HCT116 (cell line): ENCODE measurements around the gene TNFSF10. TPM values are rescaled to one million over a fixed set of nuclear protein-coding genes. Genes with fewer than 3 reads are reported as not detected.

Experiments used
- ATAC-seq: fragments of 200-7000 bp; cut with Tn5 transposase; 2 replicates; pipeline ENCODE4 v1.9.1; 2020; ENCODE audit warnings: mild to moderate bottlenecking, moderate library complexity
- BruUV-seq: library from RNA; stranded (reverse); fragments of 400-500 nt; replicated peaks from 2 replicates; lab custom pipeline; 2021; lab: Mats Ljungman, UMichigan
- CTCF ChIA-PET: fragments of 300-600 bp; sonication (Branson Sonifier 250); formaldehyde crosslinking; loops from one replicate; lab custom pipeline; 2021; ENCODE audit warnings: antibody characterized with exemption; lab: Charles Lee
- POLR2A ChIA-PET: fragments of 300-600, 350-600 bp; sonication (Branson Sonifier 250); formaldehyde crosslinking; loops from one replicate; lab custom pipeline; 2021; ENCODE audit warnings: antibody characterized with exemption; lab: Charles Lee
- RAD21 ChIA-PET, 2 experiments: fragments of 300-600 bp; sonication (Branson Sonifier 250); formaldehyde crosslinking; loops; one replicate each; lab custom pipeline; 2023; ENCODE audit warnings: low total read pairs in 2 of 2; ENCODE audit not compliant: uncharacterized antibody in 2 of 2, unreplicated experiment in 2 of 2, low non-redundant PET in 1 of 2; lab: Charles Lee
- DNase-seq: peaks from one replicate; pipeline ENCODE4 v3.0.0-alpha.2; 2010; ENCODE audit warnings: low read depth, low spot score
- H2AFZ ChIP-seq: fragments of 200-600 bp; shearing (Covaris generic), sonication (generic); 2 replicates; pipeline ENCODE4 v1.6.1; 2017; ENCODE audit warnings: low read depth, mixed run types, mixed read lengths, antibody characterized with exemption, low read length; ENCODE audit not compliant: poor library complexity, severe bottlenecking
- H3K27ac ChIP-seq: 2 replicates; pipeline ENCODE4 v1.5.1; 2012; ENCODE audit warnings: low read depth, low read length
- H3K27me3 ChIP-seq: fragments of 200-600 bp; sonication (generic); 2 replicates; pipeline ENCODE4 v1.6.1; 2016; ENCODE audit warnings: mixed run types, low read length, mixed read lengths; ENCODE audit not compliant: insufficient read depth
- H3K36me3 ChIP-seq, 2 experiments: fragments of 200-500 bp in 1 of 2; fragments of 200-600 bp in 1 of 2; sonication (Bioruptor generic) in 1 of 2; sonication (generic) in 1 of 2; 2 replicates each; pipeline versions ENCODE4 v1.5.1 to v1.6.1; 2014 to 2016; ENCODE audit warnings: low read length in 2 of 2, inconsistent platforms in 1 of 2, mixed read lengths in 1 of 2, mixed run types in 1 of 2; ENCODE audit not compliant: insufficient read depth in 2 of 2, control insufficient read depth in 1 of 2
- H3K4me1 ChIP-seq, 2 experiments: fragments of 200-600 bp in 1 of 2; sonication (generic) in 1 of 2; 2 replicates each; pipeline versions ENCODE4 v1.5.1 to v1.6.1; 2012 to 2017; ENCODE audit warnings: low read length in 2 of 2, inconsistent platforms in 1 of 2, mild to moderate bottlenecking in 1 of 2, mixed read lengths in 1 of 2, mixed run types in 1 of 2, moderate library complexity in 1 of 2; ENCODE audit not compliant: insufficient read depth in 2 of 2, control insufficient read depth in 1 of 2
- H3K4me2 ChIP-seq: fragments of 200-600 bp; sonication (generic); 2 replicates; pipeline ENCODE4 v1.6.1; 2017; ENCODE audit warnings: mixed run types, low read length, mixed read lengths
- H3K4me3 ChIP-seq, 2 experiments: fragments of 200-600 bp in 1 of 2; sonication (generic) in 1 of 2; replicated peaks in 1 of 2; 2 replicates each; pipeline ENCODE4 v1.5.1; 2011 to 2016; ENCODE audit warnings: low read length in 2 of 2, control low read depth in 1 of 2, low read depth in 1 of 2, mild to moderate bottlenecking in 1 of 2, mixed read lengths in 1 of 2, mixed run types in 1 of 2
- H3K79me2 ChIP-seq: fragments of 200-600 bp; sonication (generic); 2 replicates; pipeline ENCODE4 v1.6.1; 2017; ENCODE audit warnings: mild to moderate bottlenecking, mixed run types, low read length, moderate library complexity, mixed read lengths; ENCODE audit not compliant: insufficient read depth
- H3K9ac ChIP-seq: fragments of 200-600 bp; sonication (generic); 2 replicates; pipeline ENCODE4 v1.6.1; 2016; ENCODE audit warnings: low read length, mixed read lengths
- H3K9me2 ChIP-seq: fragments of 200-600 bp; sonication (generic), shearing (Covaris generic); 2 replicates; pipeline ENCODE4 v1.6.1; 2017; ENCODE audit warnings: mixed run types, mild to moderate bottlenecking, moderate library complexity; ENCODE audit not compliant: insufficient read depth
- H3K9me3 ChIP-seq, 2 experiments: fragments of 200-500 bp in 1 of 2; fragments of 200-600 bp in 1 of 2; sonication (Bioruptor generic) in 1 of 2; sonication (generic) in 1 of 2; 2 replicates each; pipeline ENCODE4 v1.6.1; 2014 to 2017; ENCODE audit warnings: low read length in 2 of 2, mixed read lengths in 2 of 2, inconsistent platforms in 1 of 2, low read depth in 1 of 2, mild to moderate bottlenecking in 1 of 2, mixed run types in 1 of 2, moderate library complexity in 1 of 2; ENCODE audit not compliant: control insufficient read depth in 1 of 2, insufficient read depth in 1 of 2
- H4K20me1 ChIP-seq: fragments of 200-600 bp; sonication (generic), shearing (Covaris generic); 2 replicates; pipeline ENCODE4 v1.6.1; 2017; ENCODE audit warnings: mixed run types, mild to moderate bottlenecking, moderate library complexity; ENCODE audit not compliant: insufficient read depth
- CBX3 ChIP-seq: IDR thresholded peaks from 2 replicates; pipeline ENCODE4 v1.6.1; 2012; ENCODE audit warnings: low read depth
- CEBPB ChIP-seq: IDR thresholded peaks from 2 replicates; pipeline ENCODE4 v1.6.1; 2012; ENCODE audit warnings: low read depth
- EGR1 ChIP-seq: IDR thresholded peaks from 2 replicates; pipeline ENCODE4 v1.6.1; 2012; ENCODE audit warnings: low read depth
- ELF1 ChIP-seq: IDR thresholded peaks from 2 replicates; pipeline ENCODE4 v1.6.1; 2012; ENCODE audit warnings: low read depth, borderline replicate concordance
- EZH2phosphoT487 ChIP-seq: fragments of 200-600 bp; IDR thresholded peaks from 2 replicates; pipeline ENCODE4 v1.6.1; 2018; ENCODE audit warnings: antibody characterized with exemption, borderline replicate concordance
- JUND ChIP-seq: IDR thresholded peaks from 2 replicates; pipeline ENCODE4 v1.6.1; 2012
- POLR2A ChIP-seq: IDR thresholded peaks from 2 replicates; pipeline ENCODE4 v1.7.0; 2011; ENCODE audit warnings: borderline replicate concordance; ENCODE audit not compliant: insufficient read depth, insufficient read length; ENCODE audit errors: extremely low read depth
- POLR2AphosphoS5 ChIP-seq: IDR thresholded peaks from 2 replicates; pipeline ENCODE4 v1.6.1; 2011; ENCODE audit warnings: mild to moderate bottlenecking, low read depth, low read length, moderate library complexity
- RAD21 ChIP-seq: IDR thresholded peaks from 2 replicates; pipeline ENCODE4 v1.6.1; 2012; ENCODE audit warnings: low read depth, mild to moderate bottlenecking
- SIN3A ChIP-seq: IDR thresholded peaks from 2 replicates; pipeline ENCODE4 v1.6.1; 2012; ENCODE audit warnings: low read depth
- SRF ChIP-seq: IDR thresholded peaks from 2 replicates; pipeline ENCODE4 v1.6.1; 2012; ENCODE audit warnings: low read depth
- YY1 ChIP-seq: IDR thresholded peaks from 2 replicates; pipeline ENCODE4 v1.6.1; 2011; ENCODE audit warnings: low read length, low read depth, moderate library complexity, mild to moderate bottlenecking; ENCODE audit not compliant: insufficient replicate concordance; ENCODE audit errors: extremely low read depth
- ZFX ChIP-seq: fragments of 450-650 bp; IDR thresholded peaks from 2 replicates; pipeline ENCODE4 v1.6.1; 2017
- ZNF274 ChIP-seq: fragments of 200-500 bp; sonication (Bioruptor generic); IDR thresholded peaks from 2 replicates; pipeline ENCODE4 v1.6.1; 2014; ENCODE audit warnings: mild to moderate bottlenecking, low read depth, low read length, inconsistent platforms
- intact Hi-C: fragments of 100-400 bp; cut with micrococcal nuclease; formaldehyde crosslinking; loops from 2 replicates; pipeline ENCODE4 v1.10.0; 2022
- total RNA-seq: library from RNA; stranded (reverse); gene quantifications from one replicate; pipeline ENCODE4 v1.2.1, GENCODE V29; 2021; ENCODE audit not compliant: unreplicated experiment
- TF ChIP-seq, protein P1 (sequence below): IDR thresholded peaks from 2 replicates; pipeline ENCODE4 v1.6.1; 2012
- TF ChIP-seq, protein P2 (sequence below), 3 experiments: fragments of 200-600 bp in 1 of 3; sonication (generic) in 1 of 3; IDR thresholded peaks in 2 of 3; conservative IDR thresholded peaks in 1 of 3; 2 replicates each; pipeline ENCODE4 v1.5.1; 2012 to 2017; ENCODE audit warnings: low read depth in 2 of 3, low read length in 2 of 3, antibody characterized with exemption in 1 of 3, borderline replicate concordance in 1 of 3, control low read depth in 1 of 3, mild to moderate bottlenecking in 1 of 3, mixed read lengths in 1 of 3, mixed run types in 1 of 3, moderate library complexity in 1 of 3; ENCODE audit not compliant: insufficient read depth in 1 of 3
- TF ChIP-seq, protein P3 (sequence below): IDR thresholded peaks from 2 replicates; pipeline ENCODE4 v1.6.1; 2012; ENCODE audit warnings: low read depth

Gene TNFSF10
- total RNA-seq, 1 experiment from 2014 or later: 0.20 TPM

DNA sequence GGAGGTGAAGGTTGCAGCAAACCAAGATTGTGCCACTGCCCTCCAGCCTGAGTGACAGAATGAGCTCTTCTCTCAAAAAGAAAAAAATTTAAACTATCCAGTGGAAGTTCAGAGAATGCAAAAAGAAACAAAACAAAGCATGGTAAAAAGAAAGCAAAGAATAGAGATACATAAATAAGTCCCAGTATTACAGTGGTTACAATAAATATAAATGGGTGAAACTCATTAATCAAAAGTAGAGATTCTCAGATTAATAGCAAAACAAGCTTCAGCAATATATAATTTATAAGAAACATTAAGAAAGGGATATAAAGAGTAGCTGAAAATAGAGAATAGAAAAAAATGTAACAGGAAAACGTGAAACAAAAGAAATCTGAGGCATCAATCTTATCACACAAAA is 51.3 kb downstream of the TNFSF10 start:
- no peaks in the 10 kb centered on the region for H3K36me3 ChIP-seq
- H3K9ac ChIP-seq: no peak overlapping the region
- H2AFZ ChIP-seq: no peak overlapping the region
- no peaks in the 10 kb centered on the region for H4K20me1 ChIP-seq
- H3K9me3 ChIP-seq: no peaks in the 10 kb centered on the region; a peak in 1 of 4 replicates
- RAD21 ChIA-PET: no interaction called here
- TF ChIP-seq YY1 (no peak), CBX3 (no peak)
- ATAC-seq (no peak), DNase-seq (no peak)
- no peaks in the 10 kb centered on the region for H3K9me2 ChIP-seq
- H3K27ac ChIP-seq: no peak overlapping the region
- H3K79me2 ChIP-seq: no peaks in the 10 kb centered on the region
- peaks cover 22 to 27% of the 10 kb centered on the region in 2 experiments for H3K4me1 ChIP-seq
- H3K4me3 ChIP-seq: no peak overlapping the region
- no peaks in the 10 kb centered on the region for H3K27me3 ChIP-seq
- no peak overlapping the region for H3K4me2 ChIP-seq
- CTCF ChIA-PET: interaction anchor here (1.1 kb wide), 1 partner anchor 11 kb away, joined by 3 read pairs; no protein-coding TSS in a partner anchor
- intact Hi-C loops: no loop called here
- BruUV-seq: no TSS peak
- POLR2A ChIA-PET: no interaction called here

DNA sequence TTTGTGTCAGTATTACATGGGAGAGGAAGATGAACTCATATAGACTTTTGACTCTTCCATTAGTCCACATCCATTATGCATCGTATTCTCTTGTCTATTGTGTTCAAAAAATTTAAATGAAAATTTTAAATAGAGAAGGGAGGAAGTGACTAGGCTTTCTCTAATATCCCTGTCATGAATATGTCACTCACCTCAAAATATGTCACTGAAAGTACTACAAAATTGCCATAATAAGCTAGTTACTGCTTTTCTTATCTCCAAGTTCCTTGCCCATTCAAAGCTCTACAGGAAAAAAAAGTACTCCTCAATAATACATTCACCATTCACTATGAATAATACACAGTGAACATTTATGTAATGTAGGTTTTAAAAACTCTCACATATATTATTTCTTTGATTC is 52.6 kb downstream of the TNFSF10 start:
- no peaks in the 10 kb centered on the region for H3K9me2 ChIP-seq
- no TSS peak for BruUV-seq
- H3K4me3 ChIP-seq: no peak overlapping the region
- peaks cover 21 to 24% of the 10 kb centered on the region in 2 experiments for H3K4me1 ChIP-seq
- ChIA-PET RAD21 (no interaction called here), CTCF (interaction anchor here (1.0 kb wide), 1 partner anchor 9 kb away, joined by 3 read pairs; no protein-coding TSS in a partner anchor), POLR2A (no interaction called here)
- H3K9ac ChIP-seq: no peak overlapping the region
- DNase-seq: no peak
- no peaks in the 10 kb centered on the region for H3K79me2 ChIP-seq
- no peaks in the 10 kb centered on the region; a peak in 1 of 4 replicates for H3K9me3 ChIP-seq
- no peaks in the 10 kb centered on the region for H3K36me3 ChIP-seq
- H3K27me3 ChIP-seq: no peaks in the 10 kb centered on the region
- no peaks in the 10 kb centered on the region for H4K20me1 ChIP-seq
- ATAC-seq: no peak
- H3K27ac ChIP-seq: no peak overlapping the region
- no peak overlapping the region for H3K4me2 ChIP-seq
- H2AFZ ChIP-seq: no peak overlapping the region
- intact Hi-C loops: no loop called here
- TF ChIP-seq SRF (no peak), ZNF274 (no peak), SIN3A (no peak), JUND (no peak), ZFX (no peak), POLR2A (no peak), POLR2AphosphoS5 (no peak), EZH2phosphoT487 (no peak), ELF1 (no peak), EGR1 (no peak), RAD21 (no peak), CEBPB (no peak)
- TF ChIP-seq, protein P1, sequence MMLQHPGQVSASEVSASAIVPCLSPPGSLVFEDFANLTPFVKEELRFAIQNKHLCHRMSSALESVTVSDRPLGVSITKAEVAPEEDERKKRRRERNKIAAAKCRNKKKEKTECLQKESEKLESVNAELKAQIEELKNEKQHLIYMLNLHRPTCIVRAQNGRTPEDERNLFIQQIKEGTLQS: no peak
- TF ChIP-seq, protein P2, sequence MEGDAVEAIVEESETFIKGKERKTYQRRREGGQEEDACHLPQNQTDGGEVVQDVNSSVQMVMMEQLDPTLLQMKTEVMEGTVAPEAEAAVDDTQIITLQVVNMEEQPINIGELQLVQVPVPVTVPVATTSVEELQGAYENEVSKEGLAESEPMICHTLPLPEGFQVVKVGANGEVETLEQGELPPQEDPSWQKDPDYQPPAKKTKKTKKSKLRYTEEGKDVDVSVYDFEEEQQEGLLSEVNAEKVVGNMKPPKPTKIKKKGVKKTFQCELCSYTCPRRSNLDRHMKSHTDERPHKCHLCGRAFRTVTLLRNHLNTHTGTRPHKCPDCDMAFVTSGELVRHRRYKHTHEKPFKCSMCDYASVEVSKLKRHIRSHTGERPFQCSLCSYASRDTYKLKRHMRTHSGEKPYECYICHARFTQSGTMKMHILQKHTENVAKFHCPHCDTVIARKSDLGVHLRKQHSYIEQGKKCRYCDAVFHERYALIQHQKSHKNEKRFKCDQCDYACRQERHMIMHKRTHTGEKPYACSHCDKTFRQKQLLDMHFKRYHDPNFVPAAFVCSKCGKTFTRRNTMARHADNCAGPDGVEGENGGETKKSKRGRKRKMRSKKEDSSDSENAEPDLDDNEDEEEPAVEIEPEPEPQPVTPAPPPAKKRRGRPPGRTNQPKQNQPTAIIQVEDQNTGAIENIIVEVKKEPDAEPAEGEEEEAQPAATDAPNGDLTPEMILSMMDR (IDR thresholded peaks at IDR 0.05 in 2 of 3, conservative IDR thresholded peaks at IDR 0.05 in 1 of 3; ENCODE audit: borderline replicate concordance in 1 of 3, insufficient read depth in 1 of 3, low read depth in 2 of 3, low read length in 2 of 3): no peak
- TF ChIP-seq, protein P3, sequence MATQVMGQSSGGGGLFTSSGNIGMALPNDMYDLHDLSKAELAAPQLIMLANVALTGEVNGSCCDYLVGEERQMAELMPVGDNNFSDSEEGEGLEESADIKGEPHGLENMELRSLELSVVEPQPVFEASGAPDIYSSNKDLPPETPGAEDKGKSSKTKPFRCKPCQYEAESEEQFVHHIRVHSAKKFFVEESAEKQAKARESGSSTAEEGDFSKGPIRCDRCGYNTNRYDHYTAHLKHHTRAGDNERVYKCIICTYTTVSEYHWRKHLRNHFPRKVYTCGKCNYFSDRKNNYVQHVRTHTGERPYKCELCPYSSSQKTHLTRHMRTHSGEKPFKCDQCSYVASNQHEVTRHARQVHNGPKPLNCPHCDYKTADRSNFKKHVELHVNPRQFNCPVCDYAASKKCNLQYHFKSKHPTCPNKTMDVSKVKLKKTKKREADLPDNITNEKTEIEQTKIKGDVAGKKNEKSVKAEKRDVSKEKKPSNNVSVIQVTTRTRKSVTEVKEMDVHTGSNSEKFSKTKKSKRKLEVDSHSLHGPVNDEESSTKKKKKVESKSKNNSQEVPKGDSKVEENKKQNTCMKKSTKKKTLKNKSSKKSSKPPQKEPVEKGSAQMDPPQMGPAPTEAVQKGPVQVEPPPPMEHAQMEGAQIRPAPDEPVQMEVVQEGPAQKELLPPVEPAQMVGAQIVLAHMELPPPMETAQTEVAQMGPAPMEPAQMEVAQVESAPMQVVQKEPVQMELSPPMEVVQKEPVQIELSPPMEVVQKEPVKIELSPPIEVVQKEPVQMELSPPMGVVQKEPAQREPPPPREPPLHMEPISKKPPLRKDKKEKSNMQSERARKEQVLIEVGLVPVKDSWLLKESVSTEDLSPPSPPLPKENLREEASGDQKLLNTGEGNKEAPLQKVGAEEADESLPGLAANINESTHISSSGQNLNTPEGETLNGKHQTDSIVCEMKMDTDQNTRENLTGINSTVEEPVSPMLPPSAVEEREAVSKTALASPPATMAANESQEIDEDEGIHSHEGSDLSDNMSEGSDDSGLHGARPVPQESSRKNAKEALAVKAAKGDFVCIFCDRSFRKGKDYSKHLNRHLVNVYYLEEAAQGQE: no peak
